ENCODE data around the gene ITGB4.

DNA sequence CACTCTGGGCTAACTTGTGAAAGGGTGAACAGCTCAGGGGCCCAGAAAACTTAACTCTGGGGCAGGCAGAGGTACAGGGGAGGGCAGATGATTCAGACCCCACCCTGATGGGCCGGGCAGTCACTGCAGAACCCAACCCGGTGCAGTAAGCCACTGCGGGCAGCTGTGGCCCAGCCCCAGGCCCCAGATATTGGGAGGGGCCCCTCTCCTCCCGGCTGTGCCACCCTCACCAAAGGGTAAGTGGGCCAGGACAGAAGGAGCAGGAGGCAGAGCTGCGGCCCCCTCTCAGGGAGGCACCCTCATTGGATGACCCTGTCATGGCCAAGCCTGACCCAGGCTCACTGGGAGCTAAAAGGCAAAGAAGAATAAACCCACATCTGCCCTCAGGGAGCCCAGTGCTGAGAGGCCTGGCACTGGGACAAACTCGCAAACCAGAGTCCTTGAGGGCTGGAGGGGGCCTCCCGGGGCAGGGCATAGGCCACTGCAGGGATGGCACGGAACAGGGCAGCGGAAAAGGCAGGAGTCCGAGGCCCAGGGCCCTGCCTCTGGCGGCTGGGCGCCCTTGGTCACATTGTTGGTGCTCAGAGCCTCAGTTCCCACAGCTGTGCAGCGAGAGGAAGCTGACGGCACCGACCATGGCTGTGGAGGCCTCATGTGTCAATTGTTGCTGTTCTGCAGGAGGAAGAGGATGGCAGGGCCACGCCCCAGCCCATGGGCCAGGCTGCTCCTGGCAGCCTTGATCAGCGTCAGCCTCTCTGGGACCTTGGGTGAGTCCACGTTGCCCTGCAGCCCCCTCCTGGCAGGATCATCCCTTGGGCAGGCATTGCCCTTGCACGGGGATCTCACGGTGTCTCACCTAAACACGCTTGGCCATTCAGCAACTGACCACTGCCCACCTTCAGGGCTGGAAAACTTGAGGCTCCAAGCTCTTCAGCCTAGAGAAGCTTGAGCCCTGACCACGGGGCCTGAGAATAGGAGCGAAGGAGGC, 3.1 kb downstream of the ITGB4 start:
- TF ChIP-seq, protein P1, sequence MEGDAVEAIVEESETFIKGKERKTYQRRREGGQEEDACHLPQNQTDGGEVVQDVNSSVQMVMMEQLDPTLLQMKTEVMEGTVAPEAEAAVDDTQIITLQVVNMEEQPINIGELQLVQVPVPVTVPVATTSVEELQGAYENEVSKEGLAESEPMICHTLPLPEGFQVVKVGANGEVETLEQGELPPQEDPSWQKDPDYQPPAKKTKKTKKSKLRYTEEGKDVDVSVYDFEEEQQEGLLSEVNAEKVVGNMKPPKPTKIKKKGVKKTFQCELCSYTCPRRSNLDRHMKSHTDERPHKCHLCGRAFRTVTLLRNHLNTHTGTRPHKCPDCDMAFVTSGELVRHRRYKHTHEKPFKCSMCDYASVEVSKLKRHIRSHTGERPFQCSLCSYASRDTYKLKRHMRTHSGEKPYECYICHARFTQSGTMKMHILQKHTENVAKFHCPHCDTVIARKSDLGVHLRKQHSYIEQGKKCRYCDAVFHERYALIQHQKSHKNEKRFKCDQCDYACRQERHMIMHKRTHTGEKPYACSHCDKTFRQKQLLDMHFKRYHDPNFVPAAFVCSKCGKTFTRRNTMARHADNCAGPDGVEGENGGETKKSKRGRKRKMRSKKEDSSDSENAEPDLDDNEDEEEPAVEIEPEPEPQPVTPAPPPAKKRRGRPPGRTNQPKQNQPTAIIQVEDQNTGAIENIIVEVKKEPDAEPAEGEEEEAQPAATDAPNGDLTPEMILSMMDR (IDR thresholded peaks at IDR 0.05) = no peak
- no peak for TF ChIP-seq EP300 (IDR thresholded peaks at IDR 0.05)
- TF ChIP-seq POLR2A (IDR thresholded peaks at IDR 0.05) = no peak

Data from gastroesophageal sphincter (tissue), 3 donors.